ENCODE measurements around the gene AMFR.

DNA sequence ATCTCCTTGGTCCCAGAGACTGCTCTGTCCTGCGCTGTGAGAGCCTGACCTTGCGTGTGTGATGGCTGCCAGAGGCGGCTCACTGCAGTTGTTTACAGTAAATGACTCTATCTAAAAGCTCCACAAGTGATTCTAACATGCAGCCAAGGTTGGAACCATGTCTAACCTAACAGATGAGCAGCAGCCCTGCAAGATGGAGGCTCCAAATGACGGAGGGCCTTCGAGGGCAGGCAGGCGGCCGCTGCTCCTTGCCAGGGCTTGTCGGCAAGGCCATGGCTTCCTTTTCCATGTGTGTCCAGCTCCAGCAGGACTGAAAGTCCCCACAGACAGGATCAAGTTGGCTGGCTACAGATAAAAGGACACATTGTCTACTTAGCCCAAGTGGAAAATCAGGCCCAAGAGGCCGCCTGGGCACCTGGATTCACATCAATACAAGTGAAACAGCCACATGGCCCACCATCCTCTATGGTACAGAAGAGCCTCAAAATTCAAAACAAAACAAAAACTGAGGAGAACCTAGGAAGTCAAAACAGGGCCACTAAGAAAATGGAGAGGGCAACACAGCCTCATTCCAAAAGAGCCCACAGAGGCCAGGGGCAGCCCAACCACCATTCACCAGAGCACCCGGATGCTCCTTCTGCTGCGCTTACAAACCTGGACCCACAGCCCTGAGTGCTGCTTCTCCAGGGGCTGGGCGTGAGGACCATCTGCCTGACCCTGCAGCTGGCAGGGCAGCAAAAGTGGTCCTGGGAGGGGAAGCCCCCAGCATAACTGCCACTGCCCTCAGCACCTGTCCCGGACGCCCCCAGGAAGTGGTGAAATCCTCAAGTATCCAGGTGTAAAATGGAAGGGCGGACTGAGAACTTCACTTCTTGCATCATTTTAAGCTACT, 65.0 kb downstream of the AMFR start:
- no peak for TF ChIP-seq RAD21 (IDR thresholded peaks at IDR 0.05 in 1 of 2, conservative IDR thresholded peaks at IDR 0.05 in 1 of 2; ENCODE audit: low read depth in 2 of 2, low read length in 2 of 2)
- no peak for TF ChIP-seq CTCF (IDR thresholded peaks at IDR 0.05; ENCODE audit: control extremely low read depth in 1 of 3, insufficient read depth in 1 of 3, low read depth in 1 of 3, low read length in 3 of 3)
- TF ChIP-seq, protein P1, sequence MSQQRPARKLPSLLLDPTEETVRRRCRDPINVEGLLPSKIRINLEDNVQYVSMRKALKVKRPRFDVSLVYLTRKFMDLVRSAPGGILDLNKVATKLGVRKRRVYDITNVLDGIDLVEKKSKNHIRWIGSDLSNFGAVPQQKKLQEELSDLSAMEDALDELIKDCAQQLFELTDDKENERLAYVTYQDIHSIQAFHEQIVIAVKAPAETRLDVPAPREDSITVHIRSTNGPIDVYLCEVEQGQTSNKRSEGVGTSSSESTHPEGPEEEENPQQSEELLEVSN (IDR thresholded peaks at IDR 0.05) = no peak
- no peak for TF ChIP-seq SP1 (IDR thresholded peaks at IDR 0.05; ENCODE audit: low read depth, low read length)
- no peak for TF ChIP-seq TAF1 (IDR thresholded peaks at IDR 0.05; ENCODE audit: low read depth, low read length)
- TF ChIP-seq CHD2 (IDR thresholded peaks at IDR 0.05; ENCODE audit: low read length) = no peak
- TF ChIP-seq POU5F1 (IDR thresholded peaks at IDR 0.05; ENCODE audit: low read depth, low read length) = no peak
- TF ChIP-seq POLR2AphosphoS5 (IDR thresholded peaks at IDR 0.05; ENCODE audit: low read depth, low read length) = no peak
- TF ChIP-seq POLR2A (IDR thresholded peaks at IDR 0.05; ENCODE audit: control extremely low read depth in 1 of 2, low read depth in 2 of 2, low read length in 2 of 2) = no peak
- TF ChIP-seq BRCA1 (IDR thresholded peaks at IDR 0.05; ENCODE audit: low read depth, low read length) = no peak
- TF ChIP-seq NRF1 (IDR thresholded peaks at IDR 0.05; ENCODE audit: low read depth, low read length) = no peak
- no peak for TF ChIP-seq HDAC6 (IDR thresholded peaks at IDR 0.05; ENCODE audit: low read depth, low read length)
- no peak for TF ChIP-seq ZNF274 (IDR thresholded peaks at IDR 0.05; ENCODE audit: borderline replicate concordance, extremely low read depth, low read length)
- TF ChIP-seq, protein P2, sequence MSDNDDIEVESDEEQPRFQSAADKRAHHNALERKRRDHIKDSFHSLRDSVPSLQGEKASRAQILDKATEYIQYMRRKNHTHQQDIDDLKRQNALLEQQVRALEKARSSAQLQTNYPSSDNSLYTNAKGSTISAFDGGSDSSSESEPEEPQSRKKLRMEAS (IDR thresholded peaks at IDR 0.05) = no peak
